Mesendoderm (in vitro differentiated cells): Measurements from ENCODE around the gene DLGAP4.

Source experiments
- DNase-seq: peaks from one replicate; pipeline ENCODE4 v3.0.0; 2013
- H2AK5ac ChIP-seq: 2 replicates; pipeline ENCODE4 v1.6.1; 2013; ENCODE audit warnings: low read length, inconsistent platforms
- H2BK120ac ChIP-seq: 2 replicates; pipeline ENCODE4 v1.6.1; 2013; ENCODE audit warnings: low read depth, mild to moderate bottlenecking, low read length, moderate library complexity, mixed read lengths
- H2BK15ac ChIP-seq: replicated peaks from 2 replicates; pipeline ENCODE4 v1.6.1; 2013; ENCODE audit warnings: low read depth, mild to moderate bottlenecking, moderate library complexity
- H2BK5ac ChIP-seq: 2 replicates; pipeline ENCODE4 v1.6.1; 2013; ENCODE audit warnings: low read length, inconsistent platforms
- H3K18ac ChIP-seq: 2 replicates; pipeline ENCODE4 v1.6.1; 2013; ENCODE audit warnings: mild to moderate bottlenecking, low read length, mixed read lengths
- H3K23ac ChIP-seq: one replicate; pipeline ENCODE4 v1.6.1; 2013; ENCODE audit warnings: low read length
- H3K27ac ChIP-seq: 2 replicates; pipeline ENCODE4 v1.5.1; 2013; ENCODE audit warnings: low read depth, mild to moderate bottlenecking, inconsistent platforms, low read length, moderate library complexity
- H3K27me3 ChIP-seq: 2 replicates; pipeline ENCODE4 v1.6.1; 2013; ENCODE audit warnings: low read length, control low read depth, mild to moderate bottlenecking, inconsistent platforms; ENCODE audit not compliant: insufficient read depth, poor library complexity
- H3K36me3 ChIP-seq: 2 replicates; pipeline ENCODE4 v1.6.1; 2013; ENCODE audit warnings: low read length, inconsistent platforms; ENCODE audit not compliant: control insufficient read depth, insufficient read depth
- H3K4ac ChIP-seq: one replicate; pipeline ENCODE4 v1.6.1; 2013; ENCODE audit warnings: low read depth, mild to moderate bottlenecking, low read length, moderate library complexity
- H3K4me1 ChIP-seq: 2 replicates; pipeline ENCODE4 v1.6.1; 2013; ENCODE audit warnings: low read depth, low read length, inconsistent platforms; ENCODE audit not compliant: control insufficient read depth
- H3K4me2 ChIP-seq: 2 replicates; pipeline ENCODE4 v1.6.1; 2013; ENCODE audit warnings: low read length
- H3K4me3 ChIP-seq: 2 replicates; pipeline ENCODE4 v1.5.1; 2013; ENCODE audit warnings: mild to moderate bottlenecking, low read length
- H3K56ac ChIP-seq: one replicate; pipeline ENCODE4 v1.6.1; 2013; ENCODE audit warnings: low read length
- H3K79me1 ChIP-seq: 2 replicates; pipeline ENCODE4 v1.6.1; 2013; ENCODE audit warnings: low read length, inconsistent platforms
- H3K79me2 ChIP-seq: 2 replicates; pipeline ENCODE4 v1.6.1; 2013; ENCODE audit warnings: mild to moderate bottlenecking, low read length; ENCODE audit not compliant: control insufficient read depth, insufficient read depth
- H3K9ac ChIP-seq: 2 replicates; pipeline ENCODE4 v1.6.1; 2013; ENCODE audit warnings: low read length, inconsistent platforms
- H4K5ac ChIP-seq: one replicate; pipeline ENCODE4 v1.6.1; 2013; ENCODE audit warnings: low read length
- H4K8ac ChIP-seq: one replicate; pipeline ENCODE4 v1.6.1; 2013; ENCODE audit warnings: low read depth, mild to moderate bottlenecking, control low read depth, low read length, moderate library complexity
- WGBS: extraction: QIAGEN DNeasy Blood & Tissue Kit; methylation state at CpG from one replicate; pipeline ENCODE4 v1.1.7; 2013; ENCODE audit warnings: low lambda C conversion rate, missing lambda C conversion rate; ENCODE audit not compliant: insufficient coverage; ENCODE audit errors: extremely low coverage; 5-methylcytosine and 5-hydroxymethylcytosine counted together

DLGAP4 gene

GRCh38 chr20:36394340-36394965 is 88.3 kb downstream of the DLGAP4 start:
- H3K27me3 ChIP-seq: no peaks in the 10 kb centered on the region
- no peak overlapping the region for H2BK5ac ChIP-seq
- no peak overlapping the region for H2AK5ac ChIP-seq
- no peak overlapping the region for H2BK15ac ChIP-seq
- no peaks in the 10 kb centered on the region for H3K4me1 ChIP-seq
- H3K4me2 ChIP-seq: no peak overlapping the region
- H3K23ac ChIP-seq: no peak overlapping the region
- H3K56ac ChIP-seq: no peak overlapping the region
- no peaks in the 10 kb centered on the region for H3K79me2 ChIP-seq
- H4K5ac ChIP-seq: no peak overlapping the region
- H3K9ac ChIP-seq: no peak overlapping the region
- H3K4me3 ChIP-seq: no peak overlapping the region
- no peak overlapping the region for H4K8ac ChIP-seq
- H3K18ac ChIP-seq: no peak overlapping the region
- no peaks in the 10 kb centered on the region for H3K79me1 ChIP-seq
- H3K27ac ChIP-seq: no peak overlapping the region
- H2BK120ac ChIP-seq: no peak overlapping the region
- no peak overlapping the region for H3K4ac ChIP-seq
- H3K36me3 ChIP-seq: no peaks in the 10 kb centered on the region
- no CpG with 5 or more reads among the region's 20 CpGs for WGBS
- DNase-seq: no peak

- H2BK120ac ChIP-seq: no peak overlapping the region
- no peaks in the 10 kb centered on the region for H3K27me3 ChIP-seq
- no peak overlapping the region for H2BK5ac ChIP-seq
- no peaks in the 10 kb centered on the region for H3K4me1 ChIP-seq
- WGBS: no CpG with 5 or more reads among the region's 6 CpGs
- no peak overlapping the region for H3K56ac ChIP-seq
- no peak overlapping the region for H4K5ac ChIP-seq
- no peak overlapping the region for H3K4me3 ChIP-seq
- no peak for DNase-seq
- H3K9ac ChIP-seq: no peak overlapping the region
- no peak overlapping the region for H3K4me2 ChIP-seq
- no peak overlapping the region for H2AK5ac ChIP-seq
- no peak overlapping the region for H3K27ac ChIP-seq
- no peak overlapping the region for H2BK15ac ChIP-seq
- H3K79me2 ChIP-seq: no peaks in the 10 kb centered on the region
- H3K36me3 ChIP-seq: no peaks in the 10 kb centered on the region
- no peak overlapping the region for H3K23ac ChIP-seq
- no peaks in the 10 kb centered on the region for H3K79me1 ChIP-seq
- no peak overlapping the region for H3K18ac ChIP-seq
- H3K4ac ChIP-seq: no peak overlapping the region
- H4K8ac ChIP-seq: no peak overlapping the region
Observed at GRCh38 chr20:36396340-36396739, 90.2 kb downstream of the DLGAP4 start.

- no peak overlapping the region for H3K9ac ChIP-seq
- no peak overlapping the region for H3K4me2 ChIP-seq
- H3K56ac ChIP-seq: no peak overlapping the region
- no peak overlapping the region for H3K23ac ChIP-seq
- H3K79me2 ChIP-seq: no peaks in the 10 kb centered on the region
- no peak overlapping the region for H2BK15ac ChIP-seq
- DNase-seq: no peak
- H4K8ac ChIP-seq: no peak overlapping the region
- WGBS: no CpG with 5 or more reads among the region's 8 CpGs
- no peak overlapping the region for H3K18ac ChIP-seq
- no peak overlapping the region for H2BK120ac ChIP-seq
- no peak overlapping the region for H3K27ac ChIP-seq
- H3K4ac ChIP-seq: no peak overlapping the region
- no peaks in the 10 kb centered on the region for H3K4me1 ChIP-seq
- no peak overlapping the region for H3K4me3 ChIP-seq
- no peaks in the 10 kb centered on the region for H3K79me1 ChIP-seq
- H2BK5ac ChIP-seq: no peak overlapping the region
- no peak overlapping the region for H2AK5ac ChIP-seq
- no peaks in the 10 kb centered on the region for H3K36me3 ChIP-seq
- no peak overlapping the region for H4K5ac ChIP-seq
- no peaks in the 10 kb centered on the region for H3K27me3 ChIP-seq
Observed at GRCh38 chr20:36396847-36397630, 90.9 kb downstream of the DLGAP4 start.

- no peak overlapping the region for H3K27ac ChIP-seq
- H3K36me3 ChIP-seq: no peaks in the 10 kb centered on the region
- H3K9ac ChIP-seq: no peak overlapping the region
- H3K4me2 ChIP-seq: no peak overlapping the region
- H3K27me3 ChIP-seq: no peaks in the 10 kb centered on the region
- no peak overlapping the region for H2BK120ac ChIP-seq
- no peak overlapping the region for H3K23ac ChIP-seq
- H3K79me1 ChIP-seq: no peaks in the 10 kb centered on the region
- no CpG with 5 or more reads among the region's 3 CpGs for WGBS
- no peak overlapping the region for H3K56ac ChIP-seq
- no peak overlapping the region for H4K5ac ChIP-seq
- H2AK5ac ChIP-seq: no peak overlapping the region
- H3K79me2 ChIP-seq: no peaks in the 10 kb centered on the region
- H2BK15ac ChIP-seq: no peak overlapping the region
- no peak overlapping the region for H2BK5ac ChIP-seq
- no peak overlapping the region for H3K18ac ChIP-seq
- DNase-seq: no peak
- no peak overlapping the region for H3K4ac ChIP-seq
- H4K8ac ChIP-seq: no peak overlapping the region
- H3K4me1 ChIP-seq: no peaks in the 10 kb centered on the region
- no peak overlapping the region for H3K4me3 ChIP-seq
Observed at GRCh38 chr20:36398515-36398914, 92.4 kb downstream of the DLGAP4 start.

GRCh38 chr20:36399147-36399968 is 93.2 kb downstream of the DLGAP4 start:
- no peaks in the 10 kb centered on the region for H3K79me2 ChIP-seq
- no peak overlapping the region for H3K4ac ChIP-seq
- no peak overlapping the region for H2BK5ac ChIP-seq
- no peaks in the 10 kb centered on the region for H3K79me1 ChIP-seq
- H3K18ac ChIP-seq: no peak overlapping the region
- H3K27me3 ChIP-seq: no peaks in the 10 kb centered on the region
- no peak overlapping the region for H2BK15ac ChIP-seq
- H3K56ac ChIP-seq: no peak overlapping the region
- no peak overlapping the region for H4K8ac ChIP-seq
- H3K9ac ChIP-seq: no peak overlapping the region
- H4K5ac ChIP-seq: no peak overlapping the region
- no peak overlapping the region for H2BK120ac ChIP-seq
- no peak overlapping the region for H3K27ac ChIP-seq
- H3K4me1 ChIP-seq: no peaks in the 10 kb centered on the region
- peak; percentile 96 for DNase-seq
- no peak overlapping the region for H2AK5ac ChIP-seq
- H3K23ac ChIP-seq: no peak overlapping the region
- no peak overlapping the region for H3K4me3 ChIP-seq
- no peak overlapping the region for H3K4me2 ChIP-seq
- H3K36me3 ChIP-seq: no peaks in the 10 kb centered on the region
- no CpG with 5 or more reads among the region's 6 CpGs for whole genome bisulfite sequencing
